OCI-LY3 (cell line): ENCODE data around the gene EHD1.
A peak's percentile ranks its signal among the peaks of the same experiment; 100 is the strongest.

Source experiments
- H2AFZ ChIP-seq: fragments of 200-600, 300-600 bp; shearing (Covaris generic); 2 replicates; pipeline ENCODE4 v1.6.0; 2014; ENCODE audit warnings: antibody characterized with exemption, low read depth, low read length
- H3K27ac ChIP-seq: fragments of 200-600, 300-600 bp; sonication (generic); 2 replicates; pipeline ENCODE4 v1.5.1; 2014; ENCODE audit warnings: mild to moderate bottlenecking, low read length, moderate library complexity, mixed read lengths
- H3K27me3 ChIP-seq: fragments of 200-600, 300-600 bp; sonication (generic); 2 replicates; pipeline ENCODE4 v1.6.1; 2014; ENCODE audit warnings: low read depth, low read length, mixed read lengths
- H3K36me3 ChIP-seq: fragments of 200-600, 300-600 bp; sonication (generic); replicated peaks from 2 replicates; pipeline ENCODE3; 2014; ENCODE audit warnings: low read depth, low read length, mixed read lengths
- H3K4me1 ChIP-seq: fragments of 300-600, 200-600 bp; sonication (generic); 2 replicates; pipeline ENCODE4 v1.6.1; 2014; ENCODE audit warnings: low read length, mixed read lengths
- H3K4me2 ChIP-seq: fragments of 200-600, 300-600 bp; sonication (generic); 2 replicates; pipeline ENCODE4 v1.6.1; 2014; ENCODE audit warnings: low read length, mixed read lengths
- H3K4me3 ChIP-seq: fragments of 300-600, 200-600 bp; sonication (generic); 2 replicates; pipeline ENCODE4 v1.5.1; 2014; ENCODE audit warnings: antibody characterized with exemption, mild to moderate bottlenecking, low read length, moderate library complexity
- H3K79me2 ChIP-seq: fragments of 300-600, 200-600 bp; shearing (Covaris generic); 2 replicates; pipeline ENCODE4 v1.6.1; 2014; ENCODE audit warnings: mild to moderate bottlenecking, low read length, mixed read lengths
- H3K9ac ChIP-seq: fragments of 300-600, 200-600 bp; shearing (Covaris generic); 2 replicates; pipeline ENCODE4 v1.6.0; 2014; ENCODE audit warnings: mild to moderate bottlenecking, low read length, moderate library complexity
- H3K9me3 ChIP-seq: fragments of 200-600, 300-600 bp; shearing (Covaris generic); 2 replicates; pipeline ENCODE4 v1.6.1; 2014; ENCODE audit warnings: low read length, mixed read lengths; ENCODE audit not compliant: insufficient read depth
- H4K20me1 ChIP-seq: fragments of 200-600, 300-600 bp; sonication (generic); 2 replicates; pipeline ENCODE4 v1.6.1; 2016; ENCODE audit warnings: low read length, mixed read lengths; ENCODE audit not compliant: insufficient read depth
- EZH2phosphoT487 ChIP-seq: fragments of 200-600 bp; shearing (Covaris generic); IDR thresholded peaks from 2 replicates; pipeline ENCODE4 v1.6.1; 2018; ENCODE audit warnings: antibody characterized with exemption, mixed run types, low read depth
- TF ChIP-seq, protein P1 (sequence below): fragments of 200-600, 300-600 bp; sonication (generic); IDR thresholded peaks from 2 replicates; pipeline ENCODE4 v1.5.1; 2014; ENCODE audit warnings: antibody characterized with exemption, low read length, low read depth

Gene EHD1

DNA sequence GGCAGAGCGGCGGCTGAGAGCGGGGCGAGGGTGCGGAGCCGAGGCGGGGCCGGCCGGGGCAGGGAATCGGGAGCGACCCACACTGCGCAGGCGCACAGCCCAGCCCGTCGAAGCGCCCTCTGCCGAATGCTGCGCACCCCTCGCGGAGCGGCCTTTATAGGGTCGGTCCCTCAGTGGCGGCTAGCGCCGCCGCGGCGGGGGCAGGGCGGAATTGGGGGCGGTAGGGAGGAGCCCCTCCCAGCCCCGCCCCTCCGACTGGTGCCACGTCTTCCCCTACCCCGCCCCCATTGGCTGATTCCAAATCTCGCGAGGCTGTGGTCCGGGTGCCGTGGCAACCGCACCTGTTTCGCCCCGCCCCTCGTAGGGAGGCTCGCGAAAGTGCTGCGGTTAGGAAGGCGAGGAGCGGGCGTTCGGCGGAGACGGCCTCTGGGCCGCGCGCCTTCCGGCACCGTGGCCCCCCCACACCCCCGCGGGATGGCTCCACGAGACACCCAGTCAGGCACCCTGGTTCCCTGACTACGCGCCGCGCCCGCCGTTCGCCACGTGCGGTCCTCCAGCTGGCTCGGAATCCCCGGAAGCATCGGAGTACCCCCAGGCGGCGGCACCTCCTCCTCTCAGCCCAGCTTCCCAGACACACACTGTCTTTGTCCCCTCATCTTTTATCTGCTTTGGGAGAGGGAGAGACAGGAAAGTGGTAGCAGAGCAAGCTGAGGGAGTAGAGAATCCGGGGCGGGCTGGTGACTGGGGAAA is at the start of gene EHD1:
TSS of gene EHD1 (minus strand) at position 128 of the 750 bp plus-strand sequence. CDS start 157 bp downstream, outside the sequence.
- H3K27ac ChIP-seq: peak within 1 kb of the TSS; percentile 92
- no peaks in the 10 kb centered on the region for H3K9me3 ChIP-seq
- H3K4me1 ChIP-seq: peaks cover 38% of the 10 kb centered on the region

DNA sequence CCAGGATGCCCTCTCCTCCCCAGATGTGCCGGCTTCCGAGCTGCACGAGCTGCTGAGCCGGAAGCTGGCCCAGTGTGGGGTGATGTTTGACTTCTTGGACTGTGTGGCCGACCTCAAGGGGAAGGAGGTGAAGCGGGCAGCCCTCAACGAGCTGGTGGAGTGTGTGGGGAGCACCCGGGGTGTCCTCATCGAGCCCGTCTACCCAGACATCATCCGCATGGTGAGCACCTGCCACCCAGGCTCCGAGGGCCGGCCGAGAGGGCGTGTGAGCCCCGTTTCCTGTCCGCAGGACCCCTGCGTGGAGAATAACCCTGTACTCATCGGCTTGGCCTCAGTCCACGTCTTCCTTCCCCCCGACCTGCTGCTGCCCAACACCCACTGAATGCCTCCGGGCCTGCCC is 48.3 kb upstream of the EHD1 start:
- Histone ChIP-seq H3K27ac (no peak overlapping the region), H3K36me3 (peaks cover 10% of the 10 kb centered on the region), H4K20me1 (no peaks in the 10 kb centered on the region), H3K4me2 (no peak overlapping the region), H3K27me3 (no peaks in the 10 kb centered on the region), H3K4me1 (peaks cover 15% of the 10 kb centered on the region), H3K9ac (no peak overlapping the region), H2AFZ (no peak overlapping the region), H3K4me3 (no peak overlapping the region), H3K9me3 (no peaks in the 10 kb centered on the region), H3K79me2 (no peaks in the 10 kb centered on the region)
- TF ChIP-seq, protein P1, sequence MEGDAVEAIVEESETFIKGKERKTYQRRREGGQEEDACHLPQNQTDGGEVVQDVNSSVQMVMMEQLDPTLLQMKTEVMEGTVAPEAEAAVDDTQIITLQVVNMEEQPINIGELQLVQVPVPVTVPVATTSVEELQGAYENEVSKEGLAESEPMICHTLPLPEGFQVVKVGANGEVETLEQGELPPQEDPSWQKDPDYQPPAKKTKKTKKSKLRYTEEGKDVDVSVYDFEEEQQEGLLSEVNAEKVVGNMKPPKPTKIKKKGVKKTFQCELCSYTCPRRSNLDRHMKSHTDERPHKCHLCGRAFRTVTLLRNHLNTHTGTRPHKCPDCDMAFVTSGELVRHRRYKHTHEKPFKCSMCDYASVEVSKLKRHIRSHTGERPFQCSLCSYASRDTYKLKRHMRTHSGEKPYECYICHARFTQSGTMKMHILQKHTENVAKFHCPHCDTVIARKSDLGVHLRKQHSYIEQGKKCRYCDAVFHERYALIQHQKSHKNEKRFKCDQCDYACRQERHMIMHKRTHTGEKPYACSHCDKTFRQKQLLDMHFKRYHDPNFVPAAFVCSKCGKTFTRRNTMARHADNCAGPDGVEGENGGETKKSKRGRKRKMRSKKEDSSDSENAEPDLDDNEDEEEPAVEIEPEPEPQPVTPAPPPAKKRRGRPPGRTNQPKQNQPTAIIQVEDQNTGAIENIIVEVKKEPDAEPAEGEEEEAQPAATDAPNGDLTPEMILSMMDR: no peak
- no peak for TF ChIP-seq EZH2phosphoT487

More for the DNA sequence above, at the start of gene EHD1:
- no peak within 1 kb of the TSS for H2AFZ ChIP-seq
- H3K27me3 ChIP-seq: no peaks in the 10 kb centered on the region
- H3K9ac ChIP-seq: peak within 1 kb of the TSS; percentile 99
- peak within 1 kb of the TSS; percentile 88 for H3K4me3 ChIP-seq
- peaks cover 36% of the 10 kb centered on the region for H4K20me1 ChIP-seq
- peaks cover 33% of the 10 kb centered on the region for H3K36me3 ChIP-seq
- H3K79me2 ChIP-seq: peaks cover 52% of the 10 kb centered on the region
- no peak for TF ChIP-seq EZH2phosphoT487
- TF ChIP-seq, protein P1: peak; percentile 59
- peak within 1 kb of the TSS; percentile 98 for H3K4me2 ChIP-seq

DNA sequence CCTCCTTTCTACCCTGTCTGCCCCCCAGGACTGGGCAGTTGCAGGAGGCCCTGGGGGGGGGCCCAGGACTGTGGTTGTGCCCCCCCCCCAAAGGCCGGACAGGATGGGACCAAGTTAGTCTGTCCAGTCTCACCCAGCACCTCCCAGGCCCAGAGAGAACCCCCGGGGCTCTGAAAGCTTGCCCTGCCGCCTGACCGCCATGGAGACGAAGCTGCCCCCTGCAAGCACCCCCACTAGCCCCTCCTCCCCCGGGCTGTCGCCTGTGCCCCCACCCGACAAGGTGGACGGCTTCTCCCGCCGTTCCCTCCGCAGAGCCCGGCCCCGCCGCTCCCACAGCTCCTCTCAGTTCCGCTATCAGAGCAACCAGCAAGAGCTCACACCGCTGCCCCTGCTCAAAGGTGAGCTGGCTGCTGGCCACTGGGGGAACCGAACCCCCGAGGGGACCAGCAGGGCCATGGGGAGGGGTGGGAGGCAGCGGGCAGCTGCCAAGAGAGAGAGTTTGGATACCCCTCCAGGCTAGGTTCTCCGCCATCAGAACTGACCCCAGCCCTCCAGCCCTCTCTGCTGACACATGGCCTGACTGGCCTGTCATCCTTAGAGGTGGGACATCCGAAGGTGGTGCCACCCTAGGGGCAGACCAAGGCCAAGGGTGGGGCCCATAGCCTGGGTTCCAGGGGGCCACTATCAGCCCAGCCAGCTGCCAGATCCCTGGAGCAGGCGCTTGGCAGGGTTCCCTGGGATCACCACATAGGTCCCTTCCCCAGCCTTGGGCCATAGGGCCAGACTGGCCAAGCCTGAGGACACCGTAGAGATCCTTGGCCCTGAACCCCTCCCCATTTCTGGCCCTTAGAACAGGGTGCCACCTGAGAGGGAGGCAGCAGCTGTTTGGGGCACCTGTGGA is 47.4 kb upstream of the EHD1 start:
- Histone ChIP-seq H3K4me2 (peak overlapping the region; percentile 86), H3K9ac (peak overlapping the region; percentile 71; the same call in 1 of the 2 replicates), H3K9me3 (no peaks in the 10 kb centered on the region), H3K79me2 (no peaks in the 10 kb centered on the region), H3K27ac (no peak overlapping the region), H4K20me1 (no peaks in the 10 kb centered on the region), H3K36me3 (peaks cover 10% of the 10 kb centered on the region), H2AFZ (no peak overlapping the region), H3K27me3 (no peaks in the 10 kb centered on the region), H3K4me3 (peak overlapping the region; percentile 86), H3K4me1 (peaks cover 15% of the 10 kb centered on the region)
- TF ChIP-seq, protein P1: no peak
- TF ChIP-seq EZH2phosphoT487: no peak

DNA sequence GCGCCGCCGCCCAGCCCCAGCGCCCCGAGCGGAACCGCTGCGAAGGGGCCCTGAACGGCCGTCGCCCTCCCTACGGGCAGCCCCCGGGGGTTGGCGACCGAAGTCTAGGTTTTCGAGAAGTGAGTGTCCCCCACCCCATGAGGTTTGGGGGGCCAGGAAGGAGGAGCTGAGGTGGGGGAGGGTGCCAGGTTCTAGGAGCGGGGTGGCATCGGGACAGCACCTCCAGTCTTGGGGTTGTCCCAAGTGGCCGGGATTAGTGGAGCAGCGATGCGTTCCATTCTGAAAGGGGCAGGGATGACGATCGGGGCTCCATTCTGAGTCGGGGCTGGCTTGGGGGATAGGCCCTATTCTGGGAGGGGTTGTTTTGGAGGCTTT is 46.5 kb upstream of the EHD1 start:
- H2AFZ ChIP-seq: peak overlapping the region; percentile 33
- H3K9ac ChIP-seq: peak overlapping the region; percentile 71

More for the DNA sequence above, 46.5 kb upstream of the EHD1 start:
- H3K4me3 ChIP-seq: peak overlapping the region; percentile 86
- H3K27me3 ChIP-seq: no peaks in the 10 kb centered on the region
- no peaks in the 10 kb centered on the region for H3K9me3 ChIP-seq
- peak overlapping the region; percentile 86 for H3K4me2 ChIP-seq
- H3K4me1 ChIP-seq: peaks cover 15% of the 10 kb centered on the region
- no peaks in the 10 kb centered on the region for H4K20me1 ChIP-seq
- TF ChIP-seq, protein P1: no peak
- TF ChIP-seq EZH2phosphoT487: no peak
- H3K79me2 ChIP-seq: no peaks in the 10 kb centered on the region
- peaks cover 6% of the 10 kb centered on the region for H3K36me3 ChIP-seq
- peak overlapping the region; percentile 18; the same call in 1 of the 2 replicates for H3K27ac ChIP-seq
